MM.1S (cell line): ENCODE data around the gene FUT3.

Experiments used
- EZH2 ChIP-seq: fragments of 300-600 bp; sonication (generic); optimal IDR thresholded peaks from 2 replicates; pipeline ENCODE3; 2017; ENCODE audit warnings: low read depth, mild to moderate bottlenecking, antibody characterized with exemption, low read length, mixed read lengths
- EZH2phosphoT487 ChIP-seq: fragments of 300-600 bp; sonication (generic); IDR thresholded peaks from 2 replicates; pipeline ENCODE4 v1.6.1; 2018; ENCODE audit warnings: antibody characterized with exemption, low read length
- TF ChIP-seq, protein P1 (sequence below): fragments of 300-600 bp; sonication (generic); IDR thresholded peaks from 2 replicates; pipeline ENCODE4 v1.5.1; 2016; ENCODE audit warnings: antibody characterized with exemption, low read length, mixed read lengths

DNA sequence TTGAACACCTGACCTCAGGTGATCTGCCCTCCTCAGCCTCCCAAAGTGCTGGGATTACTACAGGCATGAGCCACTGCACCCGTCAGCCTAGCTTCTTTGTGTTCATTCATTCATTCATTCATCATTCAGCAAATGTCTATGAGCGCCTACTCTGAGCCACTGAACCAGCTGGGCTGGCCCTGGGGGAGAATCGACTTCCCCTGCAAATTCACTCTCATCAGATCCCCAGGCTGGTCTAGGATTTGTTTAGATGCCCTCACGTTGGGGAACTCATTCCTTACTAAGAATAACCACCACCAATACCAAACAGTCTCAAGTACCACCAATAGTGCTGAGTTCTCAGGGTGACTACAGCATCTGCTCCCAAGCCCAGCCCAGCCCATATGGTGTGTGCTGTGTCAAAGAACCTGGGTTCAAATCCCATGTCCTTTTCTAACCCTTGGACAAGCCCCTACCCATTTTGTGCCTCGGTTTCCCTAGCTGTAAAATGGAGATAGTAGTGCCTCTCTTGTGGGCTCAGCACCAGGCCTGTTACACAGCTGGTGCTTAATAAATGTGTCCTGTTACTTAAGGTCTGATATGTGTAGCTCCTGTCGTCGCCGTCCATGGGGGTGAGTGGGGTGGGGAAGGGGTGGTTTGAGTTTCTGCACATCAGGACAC is 29.6 kb downstream of the FUT3 start:
- TF ChIP-seq, protein P1, sequence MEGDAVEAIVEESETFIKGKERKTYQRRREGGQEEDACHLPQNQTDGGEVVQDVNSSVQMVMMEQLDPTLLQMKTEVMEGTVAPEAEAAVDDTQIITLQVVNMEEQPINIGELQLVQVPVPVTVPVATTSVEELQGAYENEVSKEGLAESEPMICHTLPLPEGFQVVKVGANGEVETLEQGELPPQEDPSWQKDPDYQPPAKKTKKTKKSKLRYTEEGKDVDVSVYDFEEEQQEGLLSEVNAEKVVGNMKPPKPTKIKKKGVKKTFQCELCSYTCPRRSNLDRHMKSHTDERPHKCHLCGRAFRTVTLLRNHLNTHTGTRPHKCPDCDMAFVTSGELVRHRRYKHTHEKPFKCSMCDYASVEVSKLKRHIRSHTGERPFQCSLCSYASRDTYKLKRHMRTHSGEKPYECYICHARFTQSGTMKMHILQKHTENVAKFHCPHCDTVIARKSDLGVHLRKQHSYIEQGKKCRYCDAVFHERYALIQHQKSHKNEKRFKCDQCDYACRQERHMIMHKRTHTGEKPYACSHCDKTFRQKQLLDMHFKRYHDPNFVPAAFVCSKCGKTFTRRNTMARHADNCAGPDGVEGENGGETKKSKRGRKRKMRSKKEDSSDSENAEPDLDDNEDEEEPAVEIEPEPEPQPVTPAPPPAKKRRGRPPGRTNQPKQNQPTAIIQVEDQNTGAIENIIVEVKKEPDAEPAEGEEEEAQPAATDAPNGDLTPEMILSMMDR = no peak
- no peak for TF ChIP-seq EZH2phosphoT487
- no peak for TF ChIP-seq EZH2
